Left renal cortex interstitium (tissue), 4 donors: Measurements from ENCODE around the gene APOBEC3H. TPM values are rescaled to one million over a fixed set of nuclear protein-coding genes. Genes with fewer than 3 reads are reported as not detected.

Source experiments
- DNase-seq, 4 donors: peaks; one replicate each; pipeline ENCODE4 v3.0.0-alpha.2; 2013; ENCODE audit warnings: low read depth in 4 of 4, low spot score in 2 of 4, missing footprints in 1 of 4
- polyA plus RNA-seq, 4 donors: library from polyadenylated mRNA; unstranded; fragments of 120-200 nt; gene quantifications; one replicate each; pipeline ENCODE4 v1.2.1, GENCODE V29; 2013; ENCODE audit not compliant: insufficient read length in 4 of 4

The APOBEC3H gene
- polyA plus RNA-seq, 4 donors, result 0.24 to 0.30 TPM; not detected in 2

DNA sequence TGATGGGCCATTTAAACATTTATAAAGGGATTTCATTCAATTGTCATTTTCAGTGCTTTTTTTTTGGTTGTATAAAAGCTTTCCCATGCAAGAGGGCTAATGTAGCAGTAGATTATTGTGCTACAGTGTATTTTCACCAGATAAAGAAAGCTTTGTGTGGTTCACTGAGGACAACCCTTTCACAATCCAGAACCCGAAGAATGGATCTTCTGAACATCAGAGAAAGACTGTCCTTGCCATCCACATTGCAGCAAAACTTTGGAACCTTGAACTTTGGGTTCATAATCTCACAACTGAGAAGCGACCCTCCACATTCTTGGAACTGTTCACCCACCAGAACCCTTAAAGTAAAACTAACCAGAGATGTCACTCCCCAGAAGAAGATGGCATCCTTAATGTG lies 9.3 kb downstream of the APOBEC3H start:
- DNase-seq, result no peak

DNA sequence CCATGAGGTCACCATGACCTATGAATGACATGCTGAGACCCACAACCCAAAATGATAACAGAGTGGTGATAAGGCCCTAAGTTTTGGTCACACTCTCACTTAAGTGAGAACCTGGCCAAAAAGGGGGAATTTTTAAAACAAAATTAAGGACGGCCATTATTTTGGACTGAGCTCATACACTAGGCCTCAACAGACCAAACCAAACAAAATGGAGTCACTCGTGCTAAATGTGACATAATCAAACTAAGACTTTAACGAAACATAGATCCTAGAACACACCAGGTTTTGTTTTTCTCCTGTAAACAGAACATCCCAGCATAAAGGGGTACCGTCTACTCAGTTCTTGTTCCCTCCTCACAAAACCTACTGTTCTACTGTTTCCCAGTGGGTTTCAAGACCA lies 11.4 kb downstream of the APOBEC3H start:
- DNase-seq, result no peak

DNA sequence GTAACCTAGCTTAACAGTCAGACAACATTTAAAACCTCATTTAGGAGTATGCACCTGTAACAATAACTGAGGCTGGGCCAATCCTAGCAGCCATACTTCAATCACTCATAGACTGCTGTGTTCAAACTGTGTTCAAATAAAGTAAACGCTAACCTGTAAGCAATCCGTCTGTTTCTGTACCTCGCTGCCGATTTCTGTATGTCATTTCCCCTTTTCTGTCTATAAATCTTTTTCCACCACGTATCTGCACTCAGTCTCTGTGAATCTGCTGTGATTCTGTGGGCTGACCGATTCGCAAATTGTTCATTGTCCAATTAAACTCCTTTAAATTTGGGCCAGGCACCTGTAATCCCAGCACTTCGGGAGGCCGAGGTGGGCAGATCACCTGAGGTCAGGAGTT lies 12.3 kb downstream of the APOBEC3H start:
- no peak for DNase-seq

DNA sequence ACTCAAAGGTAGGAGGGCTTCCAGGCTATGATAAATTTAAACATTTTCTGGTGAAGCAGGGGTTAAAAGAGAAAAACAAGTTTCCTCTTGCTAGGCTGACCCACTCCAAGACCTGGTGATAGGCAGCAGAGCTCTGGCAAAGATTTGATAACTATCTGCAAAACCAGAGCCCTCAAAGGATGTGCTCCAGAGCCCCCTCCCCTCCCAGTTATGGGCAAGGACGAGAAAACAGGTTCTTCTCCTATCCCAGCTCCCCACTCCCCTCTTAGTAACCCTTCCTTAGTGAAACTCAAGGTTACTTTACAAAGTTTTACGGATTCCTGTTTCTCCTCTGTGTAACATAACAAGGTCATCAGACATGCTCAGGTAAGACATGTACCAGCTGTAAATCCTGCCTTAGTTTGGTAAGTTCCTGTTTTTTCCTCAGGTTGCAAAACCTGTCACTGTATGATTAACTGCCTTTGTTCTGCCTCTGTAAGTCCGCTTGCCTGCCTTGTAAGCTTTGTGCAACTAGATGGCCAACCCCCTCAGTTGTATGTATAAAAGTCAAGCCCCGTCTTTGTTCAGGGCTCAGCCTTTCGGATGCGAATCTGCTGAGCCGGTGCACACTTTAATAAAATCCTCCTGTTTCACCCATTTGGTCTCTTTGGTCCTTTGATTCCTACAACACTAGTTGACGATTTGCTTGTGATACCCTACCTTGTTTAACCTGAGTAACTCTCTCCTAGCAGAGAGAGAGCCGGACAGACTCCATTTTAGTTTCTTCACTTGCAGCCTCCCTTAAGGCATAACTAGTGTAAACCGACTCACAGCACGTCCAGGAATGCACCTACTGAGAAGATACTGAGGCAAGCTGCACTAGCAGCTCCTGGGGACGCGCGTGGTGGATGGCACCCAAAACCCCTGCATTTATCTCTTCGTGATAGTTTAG lies 13.9 kb downstream of the APOBEC3H start:
- no peak for DNase-seq

DNA sequence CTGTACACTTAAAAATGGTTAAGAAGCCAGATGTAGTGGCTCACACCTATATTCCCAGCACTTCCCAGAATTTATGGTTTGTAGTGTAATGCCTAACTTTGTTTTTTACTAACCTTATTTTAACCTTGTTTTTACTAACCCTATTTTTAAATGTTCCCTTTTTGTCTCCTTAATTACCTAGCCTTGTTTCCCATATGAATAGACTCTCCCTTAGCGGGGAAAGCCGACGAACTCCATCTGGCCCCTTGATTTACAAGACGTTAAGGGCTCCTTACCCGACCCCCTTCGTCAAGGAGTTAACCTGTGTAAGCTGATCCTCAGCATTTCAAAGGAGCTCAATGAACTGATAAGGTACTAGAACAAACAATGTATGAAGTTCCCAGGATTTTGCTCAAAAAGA lies 17.1 kb downstream of the APOBEC3H start:
- peak in 1 of 4 donors; percentile 46 for DNase-seq

DNA sequence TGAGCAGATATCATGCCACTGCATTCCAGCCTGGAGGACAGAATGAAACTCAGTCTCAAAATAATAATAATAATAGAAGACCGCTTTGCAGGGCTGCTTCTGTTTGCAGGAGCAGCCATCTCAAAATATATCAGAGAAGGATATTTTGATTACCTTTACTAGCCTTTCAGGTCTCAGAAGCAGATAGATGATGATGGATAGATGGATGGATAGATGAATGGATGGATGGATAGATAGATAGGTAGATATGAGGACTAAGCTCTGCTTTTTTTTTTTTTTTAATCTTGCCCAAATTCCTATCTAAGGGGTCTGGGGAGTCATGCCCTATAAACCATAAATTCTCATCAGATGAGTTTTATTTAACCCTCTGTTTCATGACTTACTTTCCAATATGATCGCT lies 18.5 kb downstream of the APOBEC3H start:
- no peak for DNase-seq

DNA sequence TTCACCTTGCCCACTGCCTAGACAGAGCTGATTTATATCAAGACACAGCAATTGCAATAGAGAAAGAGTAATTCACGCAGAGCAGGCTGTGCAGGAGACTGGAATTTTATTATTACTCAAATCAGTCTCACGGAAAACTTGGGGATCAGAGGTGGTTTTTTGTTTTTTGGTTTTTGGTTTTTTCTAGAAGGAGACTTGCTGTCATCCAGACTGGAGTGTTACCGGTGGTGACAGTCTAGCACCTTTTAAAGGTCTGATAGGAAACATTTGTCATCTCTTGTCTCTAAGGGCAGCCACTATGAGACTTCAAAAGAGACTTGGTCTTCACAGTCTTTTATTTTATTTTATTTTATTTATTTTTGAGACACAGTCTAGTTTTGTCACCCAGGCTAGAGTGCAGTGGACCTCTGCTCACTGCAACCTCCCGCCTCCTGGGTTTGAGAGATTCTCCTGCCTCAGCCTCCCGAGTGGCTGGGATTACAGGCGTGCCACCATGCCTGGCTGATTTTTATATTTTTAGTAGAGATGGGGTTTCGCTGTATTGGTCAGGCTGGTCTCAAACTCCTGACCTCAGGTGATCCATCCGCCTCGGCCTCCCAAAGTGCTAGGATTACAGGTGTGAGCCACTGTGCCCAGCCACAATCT lies 19.1 kb downstream of the APOBEC3H start:
- DNase-seq, result no peak

DNA sequence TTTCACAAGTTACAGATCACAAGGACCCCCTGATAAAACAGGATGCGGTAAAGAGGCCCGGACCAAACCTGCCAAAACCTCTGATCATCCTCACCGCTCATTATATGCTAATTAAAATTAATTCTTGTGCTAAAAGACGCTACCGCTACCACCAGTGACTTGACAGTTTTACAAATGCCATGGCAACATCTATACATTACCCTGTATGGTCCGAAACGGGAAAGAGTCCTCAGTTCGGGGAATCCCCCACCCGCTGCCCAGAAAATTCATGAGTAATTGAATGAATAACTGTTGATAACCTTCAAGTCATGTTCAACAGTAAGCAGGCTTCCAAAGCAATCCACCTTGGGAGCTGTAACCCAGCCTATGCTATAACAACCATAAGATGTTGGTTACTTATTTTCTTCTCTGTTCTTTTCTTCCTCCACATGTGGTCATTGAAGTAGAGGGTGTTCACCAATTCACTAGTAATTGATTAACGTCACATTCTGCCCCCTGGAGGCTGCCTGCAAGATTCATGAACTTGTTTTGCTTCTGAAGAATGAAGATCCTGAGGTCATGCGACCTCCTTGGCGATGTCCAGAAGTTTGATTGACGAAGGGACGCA lies 20.6 kb downstream of the APOBEC3H start:
- no peak for DNase-seq

DNA sequence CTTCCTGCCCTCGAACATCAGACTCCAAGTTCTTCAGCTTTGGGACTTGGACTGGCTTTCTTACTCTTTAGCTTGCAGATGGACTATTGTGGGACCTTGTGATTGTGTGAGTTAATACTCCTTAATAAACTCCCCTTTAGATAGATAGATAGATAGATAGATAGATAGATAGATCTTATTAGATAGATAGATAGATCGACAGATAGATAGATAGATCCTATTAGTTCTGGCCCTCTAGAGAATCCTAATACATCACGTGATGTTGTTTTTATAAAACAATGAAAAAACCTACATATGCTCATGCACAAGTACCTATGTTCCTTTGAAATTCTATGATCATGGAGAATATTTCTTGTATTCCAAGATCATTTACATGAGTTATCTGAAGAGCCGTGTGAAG lies 23.9 kb downstream of the APOBEC3H start:
- no peak for DNase-seq

DNA sequence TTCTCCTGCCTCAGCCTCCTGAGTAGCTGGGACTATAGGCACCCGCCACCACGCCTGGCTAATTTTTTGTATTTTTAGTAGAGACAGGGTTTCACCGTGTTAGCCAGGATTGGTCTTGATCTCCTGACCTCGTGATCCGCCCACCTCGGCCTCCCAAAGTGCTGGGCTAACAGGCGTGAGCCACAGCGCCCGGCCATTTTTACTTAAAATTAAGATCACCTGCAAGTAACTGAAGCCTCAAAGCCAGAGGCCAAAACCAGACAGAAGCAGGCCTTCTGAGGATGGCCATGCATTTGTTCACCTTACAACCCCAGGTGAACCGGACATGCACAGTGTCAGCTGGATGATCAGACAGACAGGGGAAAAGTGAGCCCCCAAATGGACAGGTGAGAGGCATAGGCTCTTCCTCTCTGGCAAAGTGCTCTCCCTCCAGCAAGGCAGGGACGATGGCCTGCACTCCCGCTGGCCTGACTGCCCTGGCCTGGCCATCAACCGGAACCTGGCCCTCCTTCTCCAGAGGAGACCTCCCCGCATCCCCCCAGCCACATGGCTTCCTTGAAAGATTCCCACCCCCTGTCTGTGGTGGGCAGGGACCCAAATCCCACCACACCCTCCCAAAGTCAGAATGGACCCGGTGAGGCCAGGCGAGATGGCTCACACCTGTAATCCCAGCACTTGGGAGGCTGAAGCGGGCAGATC lies 25.9 kb downstream of the APOBEC3H start:
- DNase-seq, result no peak

DNA sequence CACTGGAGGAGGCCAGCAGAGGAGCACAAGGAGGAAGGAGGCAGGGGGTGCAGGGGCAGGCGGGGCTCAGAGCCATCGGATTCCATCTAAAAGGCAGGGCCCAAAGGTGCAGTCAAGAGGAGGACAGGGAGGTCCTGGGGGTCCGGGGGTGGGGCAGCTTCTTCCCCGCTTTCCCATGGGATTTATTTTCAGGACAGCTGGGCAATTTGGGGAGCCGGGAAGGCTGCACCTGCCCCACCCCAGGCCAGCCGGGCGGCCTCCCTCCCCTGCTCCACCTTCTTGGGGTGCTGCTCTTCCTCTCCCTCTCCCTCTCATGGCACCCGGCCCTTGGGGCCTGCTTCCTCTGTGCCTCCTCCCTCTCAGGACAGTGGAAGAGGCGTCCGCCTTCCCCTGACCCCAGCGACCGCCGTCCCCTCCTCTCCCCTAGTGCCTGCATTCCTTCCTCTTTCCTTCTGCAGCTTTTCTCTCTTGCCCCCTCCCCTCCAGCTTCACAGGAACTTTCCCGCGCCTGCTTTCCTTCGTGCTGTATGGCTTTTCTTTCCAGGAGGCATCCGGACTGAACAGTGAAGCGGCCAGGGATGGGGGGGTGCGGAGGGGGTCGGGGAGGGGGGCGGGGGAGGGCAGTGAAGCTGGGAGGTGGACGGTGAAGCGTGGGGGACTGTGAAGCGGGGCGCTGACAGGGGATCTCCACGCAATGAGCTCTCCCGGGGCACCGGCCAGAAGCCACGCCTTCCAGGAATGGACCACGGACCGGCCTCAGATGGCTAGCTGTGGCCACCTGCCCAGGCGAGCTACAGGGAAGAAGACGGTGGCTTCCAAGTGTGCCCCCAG lies 26.9 kb downstream of the APOBEC3H start:
- no peak for DNase-seq

DNA sequence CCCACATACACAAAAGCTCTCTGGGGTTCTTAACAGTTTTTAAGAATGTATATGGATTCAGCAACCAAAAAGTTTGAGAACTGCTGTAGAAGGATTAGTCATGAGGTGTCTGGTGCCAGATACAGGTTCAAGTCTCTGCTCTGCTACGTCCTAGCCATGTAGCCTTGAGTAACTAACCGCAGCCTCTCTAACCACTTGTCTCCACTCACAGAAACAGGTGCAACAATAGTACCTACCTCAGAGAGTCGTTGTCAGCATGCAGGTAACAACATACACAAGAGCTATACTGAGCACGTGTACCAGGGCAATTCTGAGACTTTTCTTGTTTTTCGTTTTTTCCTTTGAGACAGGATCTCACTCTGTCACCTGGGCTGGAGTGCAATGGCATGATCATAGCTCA lies 28.6 kb downstream of the APOBEC3H start:
- no peak for DNase-seq

DNA sequence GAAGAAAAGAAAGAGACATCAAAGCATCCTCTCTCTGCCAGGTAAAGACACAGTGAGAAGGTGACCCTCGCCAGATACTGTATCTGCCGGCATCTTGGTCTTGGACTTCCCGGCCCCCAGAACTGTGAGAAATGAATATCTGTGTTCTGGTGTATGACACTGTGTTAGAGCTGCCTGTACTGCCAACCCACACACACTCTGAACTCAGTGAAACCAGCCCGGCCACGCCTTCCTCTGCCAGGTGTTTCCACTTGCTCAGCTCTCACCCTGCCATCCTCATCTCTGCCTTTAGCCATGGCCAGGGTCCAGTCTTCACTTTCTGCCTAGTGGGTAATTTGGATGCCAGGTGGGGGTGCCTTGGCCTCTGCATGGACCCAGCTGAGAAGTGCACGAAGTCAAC lies 31.5 kb downstream of the APOBEC3H start:
- DNase-seq, result no peak

DNA sequence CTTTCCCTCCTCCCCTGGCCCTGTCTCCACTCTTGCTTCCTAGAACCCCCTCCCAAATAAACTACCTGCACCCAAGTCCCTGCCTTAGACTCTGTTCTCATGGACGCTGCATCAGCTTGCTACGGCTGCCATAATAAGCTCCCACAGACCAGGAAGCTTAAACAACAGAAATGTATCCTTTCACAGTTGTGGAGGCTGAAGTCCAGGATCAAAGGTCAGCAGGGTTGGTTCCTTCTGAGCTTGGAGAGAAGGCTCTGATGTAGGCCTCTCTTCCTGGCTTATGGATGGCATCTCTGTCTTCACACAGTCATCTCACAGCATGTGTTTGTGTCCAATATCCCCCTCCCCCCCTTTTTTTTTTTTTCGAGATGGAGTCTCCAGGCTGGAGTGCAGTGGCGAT lies 32.0 kb downstream of the APOBEC3H start:
- DNase-seq, result no peak

DNA sequence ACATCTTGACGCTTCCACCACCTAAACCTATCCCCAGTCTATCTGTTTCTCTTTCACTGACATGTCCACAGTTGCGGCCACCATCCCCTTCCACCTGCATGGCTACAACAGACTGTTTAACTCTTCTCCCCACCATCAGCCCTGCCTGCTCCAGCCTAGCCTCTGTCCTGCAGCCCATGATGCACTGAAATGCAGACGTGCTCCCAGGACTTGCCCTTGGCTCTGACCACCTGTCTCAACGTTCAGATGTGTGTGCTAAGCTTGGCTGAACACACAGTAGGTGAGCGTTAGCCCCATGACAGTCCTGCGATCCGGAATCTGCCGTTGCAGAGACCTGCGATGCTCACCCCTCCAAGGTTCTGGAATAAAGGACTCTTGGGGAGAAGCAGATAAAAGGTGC lies 32.7 kb downstream of the APOBEC3H start:
- no peak for DNase-seq

DNA sequence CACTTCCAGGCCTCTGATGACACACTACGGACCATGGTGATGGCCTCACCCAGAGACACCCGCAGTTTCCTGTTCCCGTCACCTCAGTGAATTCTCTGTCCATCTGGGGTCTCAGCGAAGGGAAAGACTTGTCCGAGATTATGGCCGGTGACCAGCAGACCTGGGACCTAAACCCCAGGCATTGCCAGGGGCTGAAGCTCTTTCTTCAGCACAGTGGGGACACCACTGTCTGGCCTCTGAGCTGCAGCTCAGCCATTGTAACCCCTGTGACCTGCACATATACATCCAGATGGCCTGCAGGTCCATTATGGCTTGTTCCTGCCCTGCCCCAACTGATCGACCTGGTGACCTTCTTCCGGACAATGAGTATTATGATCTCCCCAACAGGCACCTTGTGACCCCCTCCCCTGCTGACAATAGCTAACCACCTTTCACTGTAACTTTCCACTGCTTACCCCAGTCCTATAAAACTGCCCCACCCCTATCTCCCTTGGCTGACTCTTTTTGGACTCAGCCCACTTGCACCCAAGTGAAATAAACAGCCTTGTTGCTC lies 33.2 kb downstream of the APOBEC3H start:
- no peak for DNase-seq

DNA sequence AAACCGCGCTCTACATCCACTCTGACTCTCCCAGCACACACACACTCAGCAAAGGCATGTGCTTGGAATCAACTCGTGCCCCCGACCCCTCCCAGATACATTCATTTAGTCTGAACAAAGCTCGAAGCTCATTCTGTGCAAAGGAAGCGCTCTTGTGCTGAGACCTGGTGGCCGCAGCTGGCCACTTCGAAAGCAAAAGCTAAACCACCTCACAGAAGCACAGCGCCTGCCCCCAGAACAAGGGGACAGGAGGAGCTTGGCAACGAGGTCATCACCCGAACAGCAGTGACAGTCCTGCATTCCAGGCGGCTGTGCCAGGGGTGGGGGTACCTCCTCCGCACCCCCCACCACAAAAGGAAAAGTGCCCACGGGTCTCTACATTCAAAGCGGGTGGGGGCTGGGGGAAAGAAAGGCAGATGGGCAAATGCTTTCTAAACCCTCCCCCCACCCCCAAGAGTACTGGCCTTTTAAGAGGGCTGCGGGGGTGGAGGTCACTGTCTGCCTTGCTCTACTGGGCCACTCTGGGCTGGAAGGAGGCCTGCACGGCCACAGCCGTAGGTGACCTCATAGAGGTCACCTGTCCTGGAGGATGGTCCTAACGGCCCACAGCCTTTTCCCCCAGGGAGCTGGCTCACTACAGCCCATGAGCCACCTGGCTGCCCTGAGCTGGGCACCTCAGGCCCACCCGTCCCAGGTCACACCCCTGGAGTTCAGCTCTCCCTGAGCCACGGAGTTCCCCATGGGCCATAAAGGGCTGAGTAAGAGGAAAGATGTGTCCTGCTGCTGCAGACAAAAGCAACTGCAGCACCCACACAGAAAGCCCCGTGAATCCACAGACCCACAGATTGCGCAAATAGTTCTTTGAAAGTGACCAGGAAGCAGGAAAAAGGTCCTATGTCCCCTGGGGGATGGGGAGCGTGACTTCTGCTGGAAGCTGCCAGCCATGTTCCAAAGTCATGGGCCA lies 34.1 kb downstream of the APOBEC3H start:
- no peak for DNase-seq

DNA sequence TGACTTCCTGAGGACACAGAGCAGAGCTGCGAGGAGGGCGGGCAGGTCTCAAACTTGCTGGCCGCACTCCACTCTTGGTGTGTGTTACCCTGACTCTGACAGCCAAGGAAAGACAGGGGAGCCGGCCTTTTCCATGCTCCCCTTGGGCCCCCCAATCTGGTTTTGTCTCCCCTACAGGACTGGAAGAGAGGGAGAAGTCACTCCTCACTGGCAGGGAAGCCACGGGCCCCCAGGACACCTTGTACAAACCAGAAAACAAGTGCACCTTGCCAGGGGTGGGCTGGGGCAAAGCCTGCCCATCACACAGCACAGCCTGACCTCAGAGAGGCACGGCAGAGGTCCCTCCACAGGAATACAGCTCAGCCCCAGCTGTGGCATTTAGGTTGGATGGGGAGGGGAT lies 35.2 kb downstream of the APOBEC3H start:
- no peak for DNase-seq
